IMR-90 (cell line): Measurements from ENCODE around the gene PBRM1. TPM values are rescaled to one million over a fixed set of nuclear protein-coding genes. Genes with fewer than 3 reads are reported as not detected.

Experiments
- ATAC-seq: fragments of 200-7000 bp; cut with Tn5 transposase; 2 replicates; pipeline ENCODE4 v1.9.1; 2020; ENCODE audit warnings: low read depth, mild to moderate bottlenecking, moderate library complexity
- BruUV-seq: library from RNA; stranded (reverse); fragments of 400-500 nt; replicated peaks from 2 replicates; lab custom pipeline; 2021; lab: Mats Ljungman, UMichigan
- CTCF ChIA-PET: fragments of 300-600 bp; formaldehyde crosslinking; extraction: SDS; loops from one replicate; lab custom pipeline; 2021; ENCODE audit warnings: antibody characterized with exemption; lab: Yijun Ruan, JAX
- POLR2A ChIA-PET: fragments of 300-600 bp; sonication (Branson Sonifier 250); formaldehyde crosslinking; loops from one replicate; lab custom pipeline; 2022; ENCODE audit warnings: antibody characterized with exemption; ENCODE audit not compliant: unreplicated experiment; lab: Charles Lee
- DNase-seq: peaks from one replicate; pipeline ENCODE4 v3.0.0; 2013
- H2AFZ ChIP-seq: replicated peaks from 2 replicates; pipeline ENCODE3; 2013; ENCODE audit warnings: low read length, mild to moderate bottlenecking; ENCODE audit not compliant: poor library complexity
- H2AK5ac ChIP-seq: 2 replicates; pipeline ENCODE4 v1.6.1; 2013; ENCODE audit warnings: low read depth, low read length, inconsistent platforms
- H2AK9ac ChIP-seq: replicated peaks from 2 replicates; pipeline ENCODE3; 2013; ENCODE audit warnings: mild to moderate bottlenecking, low read depth, low read length, moderate library complexity; ENCODE audit not compliant: poor library complexity
- H2BK120ac ChIP-seq: 2 replicates; pipeline ENCODE4 v1.6.1; 2013; ENCODE audit warnings: low read depth, low read length, inconsistent platforms
- H2BK15ac ChIP-seq: 3 replicates; pipeline ENCODE4 v1.6.1; 2013; ENCODE audit warnings: low read depth, low read length, inconsistent platforms
- H2BK20ac ChIP-seq: 2 replicates; pipeline ENCODE4 v1.6.1; 2013; ENCODE audit warnings: low read depth, mild to moderate bottlenecking, inconsistent platforms, low read length, moderate library complexity
- H2BK5ac ChIP-seq: 2 replicates; pipeline ENCODE4 v1.6.1; 2013; ENCODE audit warnings: mild to moderate bottlenecking, low read depth, low read length, inconsistent platforms; ENCODE audit not compliant: poor library complexity, severe bottlenecking
- H3K14ac ChIP-seq: replicated peaks from 2 replicates; pipeline ENCODE4 v1.6.1; 2013; ENCODE audit warnings: low read depth, low read length, inconsistent platforms
- H3K18ac ChIP-seq: 2 replicates; pipeline ENCODE4 v1.6.1; 2013; ENCODE audit warnings: low read depth, low read length, control low read depth
- H3K23ac ChIP-seq: 2 replicates; pipeline ENCODE4 v1.6.1; 2013; ENCODE audit warnings: low read depth, low read length, inconsistent platforms
- H3K27ac ChIP-seq: 2 replicates; pipeline ENCODE4 v1.5.1; 2013; ENCODE audit warnings: mild to moderate bottlenecking, control low read depth, low read length; ENCODE audit not compliant: insufficient read depth
- H3K27me3 ChIP-seq: 2 replicates; pipeline ENCODE4 v1.6.1; 2013; ENCODE audit warnings: low read length; ENCODE audit not compliant: control insufficient read depth, insufficient read depth
- H3K36me3 ChIP-seq: 2 replicates; pipeline ENCODE4 v1.6.1; 2013; ENCODE audit warnings: low read length, mixed read lengths; ENCODE audit not compliant: control insufficient read depth, insufficient read depth
- H3K4ac ChIP-seq: 2 replicates; pipeline ENCODE4 v1.6.1; 2013; ENCODE audit warnings: low read depth, low read length, inconsistent platforms
- H3K4me1 ChIP-seq: 2 replicates; pipeline ENCODE4 v1.6.1; 2013; ENCODE audit warnings: low read length, mixed read lengths; ENCODE audit not compliant: control insufficient read depth, insufficient read depth
- H3K4me2 ChIP-seq: 2 replicates; pipeline ENCODE4 v1.6.1; 2013; ENCODE audit warnings: low read depth, mild to moderate bottlenecking, control low read depth, low read length, moderate library complexity
- H3K4me3 ChIP-seq: 2 replicates; pipeline ENCODE4 v1.5.1; 2013; ENCODE audit warnings: low read depth, mild to moderate bottlenecking, control low read depth, low read length, moderate library complexity; ENCODE audit not compliant: insufficient read depth
- H3K56ac ChIP-seq: 2 replicates; pipeline ENCODE4 v1.6.1; 2013; ENCODE audit warnings: low read length, inconsistent platforms; ENCODE audit not compliant: insufficient read depth; ENCODE audit errors: extremely low read depth
- H3K79me1 ChIP-seq, 2 experiments: 2 replicates each; pipeline ENCODE4 v1.6.1; 2013; ENCODE audit warnings: low read length in 2 of 2, inconsistent platforms in 1 of 2, low read depth in 1 of 2
- H3K9ac ChIP-seq: 2 replicates; pipeline ENCODE4 v1.6.1; 2013; ENCODE audit warnings: low read depth, low read length, control low read depth
- H3K9me1 ChIP-seq: 2 replicates; pipeline ENCODE4 v1.6.1; 2013; ENCODE audit warnings: low read length, inconsistent platforms; ENCODE audit not compliant: insufficient read depth
- H3K9me3 ChIP-seq: 2 replicates; pipeline ENCODE4 v1.6.1; 2013; ENCODE audit warnings: low read length; ENCODE audit not compliant: control insufficient read depth, insufficient read depth
- H4K20me1 ChIP-seq: 2 replicates; pipeline ENCODE4 v1.6.1; 2013; ENCODE audit warnings: low read length, inconsistent platforms; ENCODE audit not compliant: insufficient read depth
- H4K5ac ChIP-seq: 2 replicates; pipeline ENCODE4 v1.6.1; 2013; ENCODE audit warnings: mild to moderate bottlenecking, low read depth, low read length, control low read depth
- H4K8ac ChIP-seq, 2 experiments: 2 replicates each; pipeline ENCODE4 v1.6.1; 2013; ENCODE audit warnings: low read depth in 2 of 2, low read length in 2 of 2, control low read depth in 1 of 2, inconsistent platforms in 1 of 2
- H4K91ac ChIP-seq: 2 replicates; pipeline ENCODE4 v1.6.1; 2013; ENCODE audit warnings: low read depth, low read length, inconsistent platforms; ENCODE audit not compliant: insufficient read depth
- CHD1 ChIP-seq: IDR thresholded peaks from 2 replicates; pipeline ENCODE4 v1.6.1; 2012; ENCODE audit warnings: low read depth, low read length, improper control_type of control experiment
- FOS ChIP-seq: fragments of 150-350 bp; IDR thresholded peaks from 2 replicates; pipeline ENCODE4 v1.6.1; 2016; ENCODE audit warnings: low read depth, low read length
- MXI1 ChIP-seq: IDR thresholded peaks from 2 replicates; pipeline ENCODE4 v1.6.1; 2012; ENCODE audit warnings: low read depth, mild to moderate bottlenecking, low read length, moderate library complexity, borderline replicate concordance
- RAD21 ChIP-seq: IDR thresholded peaks from 2 replicates; pipeline ENCODE4 v1.6.1; 2012; ENCODE audit warnings: low read length, improper control_type of control experiment
- RCOR1 ChIP-seq: IDR thresholded peaks from 2 replicates; pipeline ENCODE4 v1.6.1; 2012; ENCODE audit warnings: mild to moderate bottlenecking, low read length, improper control_type of control experiment; ENCODE audit not compliant: insufficient replicate concordance
- dilution Hi-C: fragments of 300-500 bp; cut with HindIII; formaldehyde crosslinking; loops from one replicate; pipeline ENCODE4 v1.14.3; 2018; ENCODE audit warnings: low sequenced_read_pairs; ENCODE audit not compliant: unreplicated experiment
- in situ Hi-C: fragments of 300-500 bp; cut with MboI; formaldehyde crosslinking; loops from 3 replicates; pipeline ENCODE4 v1.14.3; 2019; ENCODE audit warnings: low sequenced_read_pairs, inconsistent platforms, mixed read lengths
- intact Hi-C: fragments of 100-400 bp; cut with micrococcal nuclease; formaldehyde crosslinking; loops from 2 replicates; pipeline ENCODE4 v1.10.0; 2022
- polyA plus RNA-seq, 3 experiments: library from polyadenylated mRNA; depleted of rRNA; stranded (reverse); fragments of >200 nt; gene quantifications; 2 replicates each; pipeline ENCODE4 v1.2.3, GENCODE V29; 2012; ENCODE audit warnings: low replicate concordance in 1 of 3
- total RNA-seq: library from RNA; depleted of rRNA; stranded (reverse); fragments of >200 nt; gene quantifications from 2 replicates; pipeline ENCODE4 v1.2.3, GENCODE V29; 2012

The PBRM1 gene
- total and polyA plus RNA-seq, 2 of the 4 experiments (the other 2 are of a cell fraction): 16.5 to 72.6 TPM

DNA sequence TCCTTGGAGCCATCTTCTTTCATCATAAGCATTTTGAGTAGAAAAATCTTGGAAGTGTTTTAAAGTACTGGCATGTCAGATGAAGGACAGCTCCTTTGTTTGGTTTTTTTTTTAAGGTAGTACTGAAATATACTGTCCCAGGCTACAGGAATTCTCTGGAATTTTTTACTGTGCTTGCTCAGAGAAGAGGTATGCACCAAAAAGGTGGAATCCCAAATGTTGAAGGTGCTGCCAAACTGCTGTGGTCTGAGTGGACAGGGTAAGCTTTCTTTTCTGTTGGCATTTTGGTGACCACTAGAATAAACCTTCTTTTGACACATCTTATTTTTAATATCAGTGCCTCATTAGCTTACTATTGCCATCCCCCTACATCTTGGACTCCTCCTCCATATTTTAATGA, 7.4 kb upstream of the PBRM1 start:
- ChIA-PET POLR2A (no interaction called here), CTCF (interaction anchor here (0.5 kb wide), 1 partner anchor 257 kb away, joined by 3 read pairs; no protein-coding TSS in a partner anchor)
- no peak overlapping the region for H3K27ac ChIP-seq
- in situ Hi-C loops: no loop called here
- peaks cover 45 to 64% of the 10 kb centered on the region in 2 experiments for H3K79me1 ChIP-seq
- no TSS peak for BruUV-seq
- DNase-seq (no peak), ATAC-seq (no peak)
- no peak overlapping the region for H3K9ac ChIP-seq
- no peak overlapping the region for H3K14ac ChIP-seq
- H3K36me3 ChIP-seq: peaks cover 73% of the 10 kb centered on the region
- H3K18ac ChIP-seq: no peak overlapping the region
- no peak overlapping the region for H3K56ac ChIP-seq
- H3K4me1 ChIP-seq: no peaks in the 10 kb centered on the region; the same call in 1 of the 2 replicates
- no peak overlapping the region for H2AFZ ChIP-seq
- H4K20me1 ChIP-seq: peaks cover 18% of the 10 kb centered on the region
- TF ChIP-seq RCOR1: no peak
- TF ChIP-seq MXI1: no peak
- no peak for TF ChIP-seq CHD1
- no peak for TF ChIP-seq FOS
- no peak for TF ChIP-seq RAD21
- no peaks in the 10 kb centered on the region for H3K27me3 ChIP-seq
- H4K91ac ChIP-seq: no peak overlapping the region
- H3K4ac ChIP-seq: no peak overlapping the region
- H2BK15ac ChIP-seq: no peak overlapping the region
- peaks cover 3% of the 10 kb centered on the region; the same call in 1 of the 2 replicates for H3K9me1 ChIP-seq
- dilution Hi-C loops: no loop called here
- H2BK20ac ChIP-seq: no peak overlapping the region
- no peak overlapping the region for H3K23ac ChIP-seq
- no peak overlapping the region for H4K8ac ChIP-seq
- no peak overlapping the region for H2AK5ac ChIP-seq
- intact Hi-C loops: no loop called here
- H4K5ac ChIP-seq: no peak overlapping the region
- H2BK5ac ChIP-seq: no peak overlapping the region
- no peak overlapping the region for H3K4me2 ChIP-seq
- H3K4me3 ChIP-seq: no peak overlapping the region
- H2BK120ac ChIP-seq: no peak overlapping the region
- no peaks in the 10 kb centered on the region for H3K9me3 ChIP-seq
- H2AK9ac ChIP-seq: no peak overlapping the region
